Endothelial cell of umbilical vein (primary cell): ENCODE data around the gene IGFBPL1. TPM values are rescaled to one million over a fixed set of nuclear protein-coding genes. Genes with fewer than 3 reads are reported as not detected.

Experiments used
- BruUV-seq: library from RNA; stranded (reverse); fragments of 400-500 nt; replicated peaks from 2 replicates; lab custom pipeline; 2021; lab: Mats Ljungman, UMichigan
- CTCF ChIA-PET: fragments of 300-600, 350-600 bp; sonication (Branson Sonifier 250); formaldehyde crosslinking; loops from one replicate; lab custom pipeline; 2021; ENCODE audit warnings: antibody characterized with exemption, inconsistent platforms; lab: Charles Lee
- POLR2A ChIA-PET: fragments of 300-600, 350-600 bp; sonication (Branson Sonifier 250); formaldehyde crosslinking; loops from one replicate; lab custom pipeline; 2021; ENCODE audit warnings: antibody characterized with exemption, inconsistent platforms; lab: Charles Lee
- DNase-seq: peaks from one replicate; pipeline ENCODE4 v3.0.0-alpha.2; 2011; ENCODE audit warnings: low read depth, low spot score
- FAIRE-seq: peaks from 2 replicates; lab custom pipeline; 2011; peaks lifted over from hg19 to GRCh38; lab: Jason Lieb, UNC
- H2AFZ ChIP-seq: 2 replicates; pipeline ENCODE4 v1.6.0; 2012; ENCODE audit warnings: low read depth, low read length, control low read depth, inconsistent platforms
- H3K27ac ChIP-seq: 2 replicates; pipeline ENCODE4 v1.5.1; 2011; ENCODE audit warnings: low read depth, mild to moderate bottlenecking, control low read depth, low read length, moderate library complexity; ENCODE audit not compliant: insufficient read depth
- H3K27me3 ChIP-seq, 2 experiments: 2 replicates each; pipeline versions ENCODE4 v1.6.0 to v1.6.1; 2011; ENCODE audit warnings: low read length in 2 of 2, mixed read lengths in 1 of 2; ENCODE audit not compliant: control insufficient read depth in 2 of 2, insufficient read depth in 2 of 2
- H3K36me3 ChIP-seq, 2 experiments: 2 replicates in 1 of 2; 3 replicates in 1 of 2; pipeline ENCODE4 v1.5.1; 2011; ENCODE audit warnings: low read length in 2 of 2, mild to moderate bottlenecking in 1 of 2, moderate library complexity in 1 of 2; ENCODE audit not compliant: control insufficient read depth in 2 of 2, insufficient read depth in 2 of 2; ENCODE audit errors: extremely low read depth in 1 of 2
- H3K4me1 ChIP-seq: 3 replicates; pipeline ENCODE4 v1.5.1; 2011; ENCODE audit warnings: mild to moderate bottlenecking, low read length; ENCODE audit not compliant: control insufficient read depth, insufficient read depth; ENCODE audit errors: extremely low read depth
- H3K4me2 ChIP-seq: 2 replicates; pipeline ENCODE4 v1.6.1; 2011; ENCODE audit warnings: low read length, control low read depth, mixed read lengths; ENCODE audit not compliant: insufficient read depth
- H3K4me3 ChIP-seq, 3 experiments: fragments of 200-600 bp in 1 of 3; sonication (generic), shearing (Covaris generic) in 1 of 3; replicated peaks in 1 of 3; 2 replicates each; pipeline ENCODE4 v1.5.1; 2011 to 2016; ENCODE audit warnings: control low read depth in 3 of 3, low read length in 3 of 3, mild to moderate bottlenecking in 2 of 3, inconsistent platforms in 1 of 3, low read depth in 1 of 3, moderate library complexity in 1 of 3; ENCODE audit not compliant: insufficient read depth in 1 of 3
- H3K79me2 ChIP-seq: 2 replicates; pipeline ENCODE4 v1.6.0; 2012; ENCODE audit warnings: low read length, inconsistent platforms; ENCODE audit not compliant: control insufficient read depth, insufficient read depth
- H3K9ac ChIP-seq: replicated peaks from 2 replicates; pipeline ENCODE3; 2011; ENCODE audit warnings: low read length, control low read depth; ENCODE audit not compliant: insufficient read depth; ENCODE audit errors: extremely low read depth
- H3K9me1 ChIP-seq: replicated peaks from 3 replicates; pipeline ENCODE4 v1.6.0; 2011; ENCODE audit warnings: mild to moderate bottlenecking, low read length; ENCODE audit not compliant: control insufficient read depth, insufficient read depth; ENCODE audit errors: extremely low read depth
- H3K9me3 ChIP-seq: replicated peaks from 2 replicates; pipeline ENCODE4 v1.5.1; 2012; ENCODE audit warnings: low read length, inconsistent platforms; ENCODE audit not compliant: control insufficient read depth, insufficient read depth
- H4K20me1 ChIP-seq: replicated peaks from 2 replicates; pipeline ENCODE3; 2011; ENCODE audit warnings: mild to moderate bottlenecking, low read length; ENCODE audit not compliant: control insufficient read depth, insufficient read depth; ENCODE audit errors: extremely low read depth
- EZH2 ChIP-seq: IDR thresholded peaks from 2 replicates; pipeline ENCODE4 v1.6.1; 2012; ENCODE audit warnings: borderline replicate concordance, low read depth, mild to moderate bottlenecking, moderate library complexity, low read length, inconsistent platforms; ENCODE audit not compliant: severe bottlenecking
- FOS ChIP-seq: IDR thresholded peaks from 2 replicates; pipeline ENCODE4 v1.6.1; 2011; ENCODE audit warnings: mild to moderate bottlenecking, low read length, moderate library complexity, borderline replicate concordance; ENCODE audit not compliant: insufficient read depth
- GATA2 ChIP-seq: IDR thresholded peaks from 2 replicates; pipeline ENCODE4 v1.7.0; 2011; ENCODE audit warnings: low read depth, mild to moderate bottlenecking, moderate library complexity, mixed read lengths, low read length; ENCODE audit not compliant: insufficient read length, insufficient read depth
- JUN ChIP-seq: IDR thresholded peaks from 2 replicates; pipeline ENCODE4 v1.6.1; 2011; ENCODE audit warnings: borderline replicate concordance, low read depth; ENCODE audit not compliant: insufficient read length, insufficient read depth
- MAX ChIP-seq: IDR thresholded peaks from 2 replicates; pipeline ENCODE4 v1.6.1; 2011; ENCODE audit not compliant: insufficient read depth, insufficient read length
- MYC ChIP-seq: IDR thresholded peaks from one replicate; pipeline ENCODE4 v1.6.1; 2011; ENCODE audit warnings: mild to moderate bottlenecking, low read depth, low read length
- POLR2A ChIP-seq: IDR thresholded peaks from 2 replicates; pipeline ENCODE4 v1.6.1; 2012; ENCODE audit warnings: low read depth, mild to moderate bottlenecking, control low read depth, low read length
- POLR2AphosphoS5 ChIP-seq: IDR thresholded peaks from 2 replicates; pipeline ENCODE4 v1.6.1; 2012; ENCODE audit warnings: low read depth, mild to moderate bottlenecking, control low read depth, low read length, moderate library complexity; ENCODE audit not compliant: insufficient read depth
- dilution Hi-C: fragments of 300-500 bp; cut with MboI; formaldehyde crosslinking; loops from one replicate; pipeline ENCODE4 v1.15.0; 2019; ENCODE audit warnings: low sequenced_read_pairs; ENCODE audit not compliant: extremely low pct_ligation_motif_present
- intact Hi-C: fragments of 100-400 bp; cut with micrococcal nuclease; formaldehyde crosslinking; loops from one replicate; pipeline ENCODE4 v1.10.0; 2022
- polyA plus RNA-seq, 4 experiments: library from polyadenylated mRNA; depleted of rRNA in 3 of 4; stranded (reverse) in 3 of 4; unstranded in 1 of 4; fragments of >200 nt; gene quantifications; 2 replicates each; pipeline versions ENCODE4 v1.2.1 to v1.2.3, GENCODE V29; 2011 to 2012; ENCODE audit warnings: missing spikeins in 1 of 4
- total RNA-seq: library from RNA; stranded (reverse); gene quantifications from 2 replicates; pipeline ENCODE4 v1.2.3, GENCODE V29; 2021
- TF ChIP-seq, protein P1 (sequence below), 2 donors: IDR thresholded peaks; 1 replicate in 1 of 2; 2 replicates in 1 of 2; pipeline ENCODE4 v1.5.1; 2011; ENCODE audit warnings: low read length in 2 of 2, mild to moderate bottlenecking in 2 of 2, moderate library complexity in 2 of 2, control low read depth in 1 of 2, inconsistent platforms in 1 of 2, low read depth in 1 of 2; ENCODE audit not compliant: insufficient read depth in 1 of 2; ENCODE audit errors: extremely low read depth in 1 of 2

Gene IGFBPL1
- total and polyA plus RNA-seq, 2 donors (not counting 3 experiments of a cell fraction or from before 2014, with no cell fraction given), result not detected

GRCh38 chr9:38375572-38375963, 48.7 kb downstream of the IGFBPL1 start:
- intact Hi-C loops, result loop anchor here (10.0 kb wide), 1 partner anchor 61 kb away; no protein-coding TSS in a partner anchor
- dilution Hi-C loops, result no loop called here
- H3K4me3 ChIP-seq, result no peak overlapping the region
- H3K4me1 ChIP-seq, result no peaks in the 10 kb centered on the region
- H3K27ac ChIP-seq, result no peak overlapping the region
- no peaks in the 10 kb centered on the region for H4K20me1 ChIP-seq
- ChIA-PET CTCF (interaction anchor here (1.3 to 1.4 kb wide), 2 partner anchors 9 to 288 kb away, joined by 3 to 5 read pairs; no protein-coding TSS in a partner anchor), POLR2A (no interaction called here)
- TF ChIP-seq POLR2A, result no peak
- TF ChIP-seq GATA2, result no peak
- TF ChIP-seq JUN, result no peak
- no peak for TF ChIP-seq EZH2
- TF ChIP-seq MYC, result no peak
- no peak for TF ChIP-seq MAX
- no peak for TF ChIP-seq POLR2AphosphoS5
- TF ChIP-seq, protein P1, sequence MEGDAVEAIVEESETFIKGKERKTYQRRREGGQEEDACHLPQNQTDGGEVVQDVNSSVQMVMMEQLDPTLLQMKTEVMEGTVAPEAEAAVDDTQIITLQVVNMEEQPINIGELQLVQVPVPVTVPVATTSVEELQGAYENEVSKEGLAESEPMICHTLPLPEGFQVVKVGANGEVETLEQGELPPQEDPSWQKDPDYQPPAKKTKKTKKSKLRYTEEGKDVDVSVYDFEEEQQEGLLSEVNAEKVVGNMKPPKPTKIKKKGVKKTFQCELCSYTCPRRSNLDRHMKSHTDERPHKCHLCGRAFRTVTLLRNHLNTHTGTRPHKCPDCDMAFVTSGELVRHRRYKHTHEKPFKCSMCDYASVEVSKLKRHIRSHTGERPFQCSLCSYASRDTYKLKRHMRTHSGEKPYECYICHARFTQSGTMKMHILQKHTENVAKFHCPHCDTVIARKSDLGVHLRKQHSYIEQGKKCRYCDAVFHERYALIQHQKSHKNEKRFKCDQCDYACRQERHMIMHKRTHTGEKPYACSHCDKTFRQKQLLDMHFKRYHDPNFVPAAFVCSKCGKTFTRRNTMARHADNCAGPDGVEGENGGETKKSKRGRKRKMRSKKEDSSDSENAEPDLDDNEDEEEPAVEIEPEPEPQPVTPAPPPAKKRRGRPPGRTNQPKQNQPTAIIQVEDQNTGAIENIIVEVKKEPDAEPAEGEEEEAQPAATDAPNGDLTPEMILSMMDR (IDR thresholded peaks at IDR 0.05; ENCODE audit: extremely low read depth in 1 of 2, insufficient read depth in 1 of 2, low read depth in 1 of 2, low read length in 2 of 2), result no peak
- no peak for TF ChIP-seq FOS
- no peaks in the 10 kb centered on the region for H3K9me3 ChIP-seq
- H3K4me2 ChIP-seq, result no peak overlapping the region
- FAIRE-seq, result no peak
- H3K27me3 ChIP-seq, result peaks cover 7 to 10% of the 10 kb centered on the region in 2 experiments
- DNase-seq, result no peak
- no TSS peak for BruUV-seq
- no peaks in the 10 kb centered on the region for H3K79me2 ChIP-seq
- H2AFZ ChIP-seq, result no peak overlapping the region
- H3K36me3 ChIP-seq, result no peaks in the 10 kb centered on the region
- H3K9ac ChIP-seq, result no peak overlapping the region
- H3K9me1 ChIP-seq, result no peaks in the 10 kb centered on the region
